ENCODE data around the gene HRH2. TPM values are rescaled to one million over a fixed set of nuclear protein-coding genes. Genes with fewer than 3 reads are reported as not detected.

The HRH2 gene
- total RNA-seq, 3 donors from 2014 or later (not counting 1 experiment from before 2014, with no cell fraction given) = 1.4 to 13.9 (median 3.1) TPM

DNA sequence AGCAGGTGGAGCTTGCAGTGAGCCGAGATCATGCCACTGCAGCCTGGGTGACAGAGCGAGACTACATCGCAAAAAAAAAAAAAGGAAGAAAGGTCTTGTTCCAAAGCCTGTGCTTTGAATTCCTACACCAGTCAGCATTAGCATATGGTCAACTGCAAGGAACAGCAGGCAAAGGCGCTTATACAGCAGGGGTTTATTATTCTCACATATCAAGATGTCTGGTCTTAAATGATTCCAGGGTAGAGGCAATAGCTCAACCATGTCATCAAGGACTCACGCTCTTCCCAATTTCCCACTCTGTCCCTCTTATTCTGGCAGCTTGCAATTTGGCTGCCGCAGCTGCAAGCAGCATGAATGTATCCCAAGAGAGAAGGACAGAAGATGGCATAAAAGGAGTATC, 28.6 kb upstream of the HRH2 start:
- Histone ChIP-seq H3K27ac (ENCODE audit: low read length) (no peak overlapping the region), H3K36me3 (ENCODE audit: control insufficient read depth, insufficient read depth, low read length) (no peaks in the 10 kb centered on the region), H3K27me3 (ENCODE audit: control insufficient read depth, insufficient read depth, low read length) (no peaks in the 10 kb centered on the region), H3K9me3 (ENCODE audit: control insufficient read depth, insufficient read depth, low read length) (peaks cover 4% of the 10 kb centered on the region), H3K4me1 (ENCODE audit: control insufficient read depth, insufficient read depth, low read length) (no peaks in the 10 kb centered on the region), H3K4me3 (ENCODE audit: low read length) (no peak overlapping the region)
- 89% methylated on average over 6 of the region's 6 CpGs for WGBS (ENCODE audit: insufficient coverage)
- Mint-ChIP-seq H3K4me1 (no peaks in the 10 kb centered on the region), H3K4me3 (no peak overlapping the region), H3K36me3 (no peaks in the 10 kb centered on the region), H3K9me3 (peaks cover 6 to 10% of the 10 kb centered on the region in 2 donors), H3K27ac (no peak overlapping the region), H3K27me3 (ENCODE audit: low read depth in 2 of 2) (peaks cover 11 to 16% of the 10 kb centered on the region in 2 donors)
- DNase-seq (no peak), ATAC-seq (no peak)
- intact Hi-C loops (cut with micrococcal nuclease) = no loop called here
- TF ChIP-seq, protein P1, sequence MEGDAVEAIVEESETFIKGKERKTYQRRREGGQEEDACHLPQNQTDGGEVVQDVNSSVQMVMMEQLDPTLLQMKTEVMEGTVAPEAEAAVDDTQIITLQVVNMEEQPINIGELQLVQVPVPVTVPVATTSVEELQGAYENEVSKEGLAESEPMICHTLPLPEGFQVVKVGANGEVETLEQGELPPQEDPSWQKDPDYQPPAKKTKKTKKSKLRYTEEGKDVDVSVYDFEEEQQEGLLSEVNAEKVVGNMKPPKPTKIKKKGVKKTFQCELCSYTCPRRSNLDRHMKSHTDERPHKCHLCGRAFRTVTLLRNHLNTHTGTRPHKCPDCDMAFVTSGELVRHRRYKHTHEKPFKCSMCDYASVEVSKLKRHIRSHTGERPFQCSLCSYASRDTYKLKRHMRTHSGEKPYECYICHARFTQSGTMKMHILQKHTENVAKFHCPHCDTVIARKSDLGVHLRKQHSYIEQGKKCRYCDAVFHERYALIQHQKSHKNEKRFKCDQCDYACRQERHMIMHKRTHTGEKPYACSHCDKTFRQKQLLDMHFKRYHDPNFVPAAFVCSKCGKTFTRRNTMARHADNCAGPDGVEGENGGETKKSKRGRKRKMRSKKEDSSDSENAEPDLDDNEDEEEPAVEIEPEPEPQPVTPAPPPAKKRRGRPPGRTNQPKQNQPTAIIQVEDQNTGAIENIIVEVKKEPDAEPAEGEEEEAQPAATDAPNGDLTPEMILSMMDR (IDR thresholded peaks at IDR 0.05) = no peak

DNA sequence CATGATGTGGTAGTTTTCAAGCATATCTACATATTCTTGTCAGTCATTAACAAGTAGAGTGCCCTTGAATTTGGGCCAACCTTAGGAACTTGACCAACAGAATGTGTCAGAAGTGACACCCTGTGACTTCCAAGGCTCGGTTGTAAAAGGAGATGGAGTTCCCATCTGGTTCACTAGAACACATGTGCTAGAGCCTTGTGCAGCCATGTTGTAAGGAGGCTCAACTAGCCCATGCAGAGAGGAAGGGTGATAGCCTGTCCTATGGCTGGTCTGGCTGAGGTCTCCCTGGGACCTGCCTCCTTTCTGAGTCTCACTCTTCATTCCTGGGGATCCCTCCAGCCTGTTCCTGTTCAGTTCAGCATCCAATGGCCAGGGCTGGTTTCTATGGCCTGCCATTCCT, 28.1 kb upstream of the HRH2 start:
- WGBS (ENCODE audit: insufficient coverage) = 95% methylated on average over 1 of the region's 1 CpG
- Mint-ChIP-seq H3K27me3 (ENCODE audit: low read depth in 2 of 2) (peaks cover 11 to 16% of the 10 kb centered on the region in 2 donors), H3K4me1 (no peaks in the 10 kb centered on the region), H3K36me3 (no peaks in the 10 kb centered on the region), H3K4me3 (no peak overlapping the region), H3K9me3 (peaks cover 6 to 10% of the 10 kb centered on the region in 2 donors), H3K27ac (no peak overlapping the region)
- TF ChIP-seq, protein P1 (IDR thresholded peaks at IDR 0.05) = no peak
- no peak for ATAC-seq
- intact Hi-C loops (cut with micrococcal nuclease) = no loop called here
- Histone ChIP-seq H3K9me3 (ENCODE audit: control insufficient read depth, insufficient read depth, low read length) (peaks cover 4% of the 10 kb centered on the region), H3K27ac (ENCODE audit: low read length) (no peak overlapping the region), H3K4me3 (ENCODE audit: low read length) (no peak overlapping the region), H3K36me3 (ENCODE audit: control insufficient read depth, insufficient read depth, low read length) (no peaks in the 10 kb centered on the region), H3K4me1 (ENCODE audit: control insufficient read depth, insufficient read depth, low read length) (no peaks in the 10 kb centered on the region), H3K27me3 (ENCODE audit: control insufficient read depth, insufficient read depth, low read length) (no peaks in the 10 kb centered on the region)
- no peak for DNase-seq

DNA sequence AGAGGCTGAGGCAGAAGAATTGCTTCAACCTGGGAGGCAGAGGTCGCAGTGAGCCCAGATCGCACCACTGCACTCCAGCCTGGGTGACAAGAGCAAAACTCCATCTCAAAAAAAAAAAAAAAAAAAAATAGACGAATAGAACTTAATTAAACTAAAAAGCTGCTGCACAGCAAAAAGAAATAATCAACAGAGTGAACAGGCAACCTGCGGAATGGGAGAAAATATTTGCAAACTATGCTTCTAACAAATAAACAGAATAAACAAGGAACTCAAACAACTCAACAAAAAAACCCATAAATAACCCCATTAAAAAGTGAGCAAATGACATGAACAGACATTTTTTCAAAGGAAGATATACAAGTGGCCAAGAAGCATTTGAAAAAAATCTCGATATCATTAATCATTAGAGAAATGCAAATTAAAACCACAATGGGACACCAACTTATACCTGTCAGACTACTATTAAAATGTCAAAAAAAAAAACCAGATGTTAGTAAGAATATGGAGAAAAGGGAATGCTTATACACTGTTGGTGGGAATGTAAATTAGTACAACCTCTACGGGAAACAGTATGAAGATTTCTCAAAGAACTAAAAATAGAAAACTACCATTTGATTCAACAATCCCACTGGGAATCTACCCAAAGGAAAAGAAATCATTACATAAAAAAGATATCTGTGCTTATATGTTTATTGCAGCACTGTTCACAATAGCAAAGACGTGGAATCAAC, 21.9 kb upstream of the HRH2 start:
- TF ChIP-seq, protein P1 (IDR thresholded peaks at IDR 0.05) = no peak
- WGBS (ENCODE audit: insufficient coverage) = 93% methylated on average over 3 of the region's 7 CpGs

DNA sequence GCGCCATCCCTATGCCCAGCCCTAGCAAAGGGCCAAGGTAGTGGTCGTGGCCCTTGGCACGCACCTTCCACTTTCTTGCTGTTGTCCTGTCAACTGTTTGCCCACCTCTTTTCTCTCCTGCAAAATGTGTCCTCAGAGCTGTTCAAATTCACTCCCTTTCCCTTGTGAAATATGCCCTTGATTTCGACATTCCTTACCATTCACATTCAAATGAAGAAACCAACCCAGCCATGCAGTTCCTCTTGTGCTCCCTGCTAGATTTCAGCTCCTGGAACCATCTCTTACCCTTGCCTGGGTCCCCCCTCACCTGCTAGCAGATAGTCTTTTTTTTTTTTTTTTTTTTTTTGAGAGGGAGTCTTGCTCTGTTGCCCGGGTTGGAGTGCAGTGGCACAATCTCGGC, 19.6 kb upstream of the HRH2 start:
- no peak overlapping the region for H3K27ac ChIP-seq (ENCODE audit: low read length)
- TF ChIP-seq, protein P1 (IDR thresholded peaks at IDR 0.05) = no peak
- intact Hi-C loops (cut with micrococcal nuclease) = no loop called here
- no peaks in the 10 kb centered on the region for H3K36me3 Mint-ChIP-seq
- H3K4me1 ChIP-seq (ENCODE audit: control insufficient read depth, insufficient read depth, low read length) = peaks cover 2% of the 10 kb centered on the region
- ATAC-seq (no peak), DNase-seq (no peak)
- H3K27me3 ChIP-seq (ENCODE audit: control insufficient read depth, insufficient read depth, low read length) = no peaks in the 10 kb centered on the region
- H3K27ac Mint-ChIP-seq = no peak overlapping the region
- no peaks in the 10 kb centered on the region for H3K36me3 ChIP-seq (ENCODE audit: control insufficient read depth, insufficient read depth, low read length)
- no peak overlapping the region for H3K4me3 Mint-ChIP-seq
- 74% methylated on average over 6 of the region's 6 CpGs for WGBS (ENCODE audit: insufficient coverage)
- H3K9me3 Mint-ChIP-seq = no peaks in the 10 kb centered on the region
- H3K4me3 ChIP-seq (ENCODE audit: low read length) = no peak overlapping the region
- H3K4me1 Mint-ChIP-seq = peaks cover 0 to 5% of the 10 kb centered on the region in 2 donors
- peaks cover 6 to 14% of the 10 kb centered on the region in 2 donors for H3K27me3 Mint-ChIP-seq (ENCODE audit: low read depth in 2 of 2)
- H3K9me3 ChIP-seq (ENCODE audit: control insufficient read depth, insufficient read depth, low read length) = no peaks in the 10 kb centered on the region

More for the DNA sequence above, 21.9 kb upstream of the HRH2 start:
- Mint-ChIP-seq H3K36me3 (no peaks in the 10 kb centered on the region), H3K9me3 (no peaks in the 10 kb centered on the region), H3K4me1 (peaks cover 0 to 4% of the 10 kb centered on the region in 2 donors), H3K27ac (no peak overlapping the region), H3K27me3 (ENCODE audit: low read depth in 2 of 2) (peaks cover 0 to 3% of the 10 kb centered on the region in 2 donors), H3K4me3 (no peak overlapping the region)
- Histone ChIP-seq H3K36me3 (ENCODE audit: control insufficient read depth, insufficient read depth, low read length) (no peaks in the 10 kb centered on the region), H3K4me1 (ENCODE audit: control insufficient read depth, insufficient read depth, low read length) (peaks cover 2% of the 10 kb centered on the region), H3K4me3 (ENCODE audit: low read length) (no peak overlapping the region), H3K27ac (ENCODE audit: low read length) (no peak overlapping the region), H3K9me3 (ENCODE audit: control insufficient read depth, insufficient read depth, low read length) (no peaks in the 10 kb centered on the region), H3K27me3 (ENCODE audit: control insufficient read depth, insufficient read depth, low read length) (no peaks in the 10 kb centered on the region)
- ATAC-seq (no peak), DNase-seq (no peak)
- intact Hi-C loops (cut with micrococcal nuclease) = no loop called here
